HFF-Myc (cell line): ENCODE results near the gene TCEA2.
A peak's percentile ranks its signal among the peaks of the same experiment; 100 is the strongest.

Experiments
- DNase-seq: peaks from one replicate; pipeline ENCODE4 v3.0.0-alpha.2; 2011; ENCODE audit warnings: low read depth; ENCODE audit errors: extremely low read depth
- H3K4me3 ChIP-seq: replicated peaks from 2 replicates; pipeline ENCODE4 v1.5.1; 2011; ENCODE audit warnings: low read depth, mild to moderate bottlenecking, control low read depth, low read length
- TF ChIP-seq, protein P1 (sequence below): IDR thresholded peaks from 2 replicates; pipeline ENCODE4 v1.5.1; 2012; ENCODE audit warnings: mild to moderate bottlenecking, low read depth, low read length, control low read depth; ENCODE audit errors: missing control alignments

The TCEA2 gene

DNA sequence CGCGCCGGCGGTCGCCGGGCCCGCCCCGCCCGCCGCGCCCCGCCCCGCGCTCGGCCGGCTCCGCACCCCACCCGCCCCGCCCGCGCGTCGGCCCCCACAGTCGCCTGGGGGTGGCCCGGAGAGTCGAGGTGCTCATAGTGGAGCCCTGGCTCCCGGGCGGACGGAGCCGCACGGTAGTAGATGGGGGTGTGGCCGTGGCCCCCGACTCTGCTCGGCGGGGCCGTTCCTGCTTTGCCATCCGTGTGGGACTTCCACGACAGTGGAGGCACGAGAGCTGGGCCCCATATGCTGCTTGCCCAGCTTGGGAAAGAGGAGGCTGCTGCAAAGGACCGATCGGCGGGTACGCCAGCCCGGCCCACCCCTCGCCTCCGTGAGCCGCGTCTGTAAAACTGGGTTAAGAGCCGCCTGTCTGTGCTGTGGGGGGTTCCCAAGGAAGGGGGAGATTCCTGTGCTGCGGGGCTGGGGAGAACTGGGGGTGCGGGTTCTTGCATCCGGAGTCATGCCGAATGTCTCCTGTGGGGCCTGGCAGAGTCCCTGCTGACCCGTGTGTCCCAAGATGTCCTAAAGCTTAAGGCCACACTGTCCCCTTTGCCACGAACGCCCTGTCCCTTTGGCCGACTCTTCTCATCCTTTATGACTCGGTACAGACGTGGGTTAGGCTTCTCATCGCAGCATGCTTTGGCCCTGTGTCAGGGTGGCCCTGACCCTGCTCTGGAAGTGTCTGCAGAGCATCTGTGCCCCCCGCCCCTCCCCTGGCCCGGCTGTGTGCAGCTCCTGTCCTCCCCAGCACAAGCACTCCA lies 17.2 kb downstream of the TCEA2 start, which contains the start of gene OPRL1:
Gene OPRL1 (plus strand): TSS at position 70 of the 800 bp plus-strand sequence. CDS start 12,639 bp downstream, outside the sequence.
- TF ChIP-seq, protein P1, sequence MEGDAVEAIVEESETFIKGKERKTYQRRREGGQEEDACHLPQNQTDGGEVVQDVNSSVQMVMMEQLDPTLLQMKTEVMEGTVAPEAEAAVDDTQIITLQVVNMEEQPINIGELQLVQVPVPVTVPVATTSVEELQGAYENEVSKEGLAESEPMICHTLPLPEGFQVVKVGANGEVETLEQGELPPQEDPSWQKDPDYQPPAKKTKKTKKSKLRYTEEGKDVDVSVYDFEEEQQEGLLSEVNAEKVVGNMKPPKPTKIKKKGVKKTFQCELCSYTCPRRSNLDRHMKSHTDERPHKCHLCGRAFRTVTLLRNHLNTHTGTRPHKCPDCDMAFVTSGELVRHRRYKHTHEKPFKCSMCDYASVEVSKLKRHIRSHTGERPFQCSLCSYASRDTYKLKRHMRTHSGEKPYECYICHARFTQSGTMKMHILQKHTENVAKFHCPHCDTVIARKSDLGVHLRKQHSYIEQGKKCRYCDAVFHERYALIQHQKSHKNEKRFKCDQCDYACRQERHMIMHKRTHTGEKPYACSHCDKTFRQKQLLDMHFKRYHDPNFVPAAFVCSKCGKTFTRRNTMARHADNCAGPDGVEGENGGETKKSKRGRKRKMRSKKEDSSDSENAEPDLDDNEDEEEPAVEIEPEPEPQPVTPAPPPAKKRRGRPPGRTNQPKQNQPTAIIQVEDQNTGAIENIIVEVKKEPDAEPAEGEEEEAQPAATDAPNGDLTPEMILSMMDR = no peak
- no peak for DNase-seq
- peak within 1 kb of the TSS; percentile 71 for H3K4me3 ChIP-seq

DNA sequence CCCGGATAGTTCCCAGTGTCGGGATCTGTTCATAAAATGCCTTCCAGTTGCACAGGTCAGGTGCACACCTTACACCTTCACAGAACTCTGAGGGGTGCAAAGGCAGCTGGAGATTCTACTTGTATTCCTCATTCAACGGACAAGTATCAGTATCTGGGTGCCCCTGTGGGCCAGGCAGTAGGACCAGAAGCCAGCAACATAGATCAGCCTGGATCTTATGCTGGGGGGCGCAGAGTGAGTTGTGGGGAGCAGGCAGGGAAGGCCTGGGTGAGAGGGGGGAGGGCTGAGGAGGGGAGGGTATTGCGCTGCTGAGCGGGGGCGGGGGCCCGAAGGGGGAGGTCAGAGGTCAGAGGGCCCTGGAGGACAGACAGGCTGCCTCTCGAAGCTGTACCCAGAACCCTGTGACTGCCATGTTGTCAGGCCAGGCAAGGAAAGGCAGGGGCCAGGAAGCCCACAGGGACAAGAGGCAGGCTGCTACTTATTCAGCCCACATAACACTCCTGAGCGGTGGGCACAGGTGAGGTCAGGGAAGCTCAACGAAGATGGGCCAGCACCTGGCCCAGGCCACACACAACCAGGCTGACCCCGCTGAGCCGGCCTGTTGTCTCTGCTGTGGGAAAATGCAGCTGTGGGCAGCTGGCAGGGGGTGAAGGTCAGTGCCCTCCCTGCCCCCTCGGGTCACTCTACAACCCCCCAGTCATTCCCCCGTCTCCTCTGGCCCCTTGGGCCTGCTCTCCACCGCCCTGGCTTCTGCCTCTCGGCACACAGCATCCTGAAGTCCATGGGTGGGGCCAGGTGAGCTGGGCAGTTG lies 18.0 kb downstream of the TCEA2 start:
- DNase-seq = no peak
- TF ChIP-seq, protein P1 = no peak
- H3K4me3 ChIP-seq = no peak overlapping the region

DNA sequence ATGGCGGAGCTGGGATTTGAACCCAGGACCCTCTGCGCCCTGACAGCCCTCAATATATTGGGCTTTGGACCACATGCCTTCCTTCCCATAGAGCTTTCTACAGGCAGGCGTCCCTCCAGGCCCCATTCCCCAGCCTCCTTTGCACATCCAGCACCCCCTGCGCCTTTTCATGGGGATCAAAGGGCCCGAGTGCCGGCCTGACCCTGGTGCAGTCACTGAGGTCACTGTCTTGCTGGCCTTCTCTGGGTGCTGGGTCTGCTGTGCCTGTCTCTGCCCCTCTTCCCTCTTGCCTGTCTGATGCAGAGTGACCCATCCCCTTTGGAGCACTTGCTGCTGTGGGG lies 18.6 kb downstream of the TCEA2 start:
- no peak overlapping the region for H3K4me3 ChIP-seq
- TF ChIP-seq, protein P1 = no peak
- DNase-seq = no peak

DNA sequence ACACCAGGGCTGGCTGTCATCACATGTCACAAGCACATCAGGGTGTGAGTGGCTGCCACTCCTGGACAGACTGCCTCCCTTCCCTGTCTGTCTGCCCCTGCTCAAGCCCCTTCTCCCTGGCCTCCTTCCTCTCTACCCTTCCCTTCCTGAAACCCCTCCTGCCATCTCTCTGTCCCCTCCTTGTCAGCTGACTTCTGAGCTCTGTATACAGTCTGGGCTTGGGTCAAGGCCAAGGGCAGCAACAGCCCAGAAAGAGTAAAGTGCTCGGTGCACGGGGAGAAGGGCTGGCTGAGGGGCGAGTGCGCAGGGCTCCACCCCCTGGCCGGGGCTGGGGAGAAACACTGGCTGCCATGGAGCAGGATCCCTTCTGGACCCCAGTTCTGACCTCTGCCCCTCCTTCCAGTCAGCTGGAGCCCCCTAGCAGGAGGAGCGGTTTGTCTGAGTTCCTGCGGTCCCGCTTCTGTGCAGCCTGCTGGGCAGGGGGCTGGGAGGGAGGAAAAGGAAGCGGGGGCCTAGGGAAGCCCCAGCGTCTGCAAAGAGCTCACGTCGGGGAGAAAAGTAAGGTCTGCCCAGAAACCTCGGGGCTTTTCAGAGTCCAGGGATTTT lies 19.2 kb downstream of the TCEA2 start:
- DNase-seq = no peak
- TF ChIP-seq, protein P1 = no peak
- no peak overlapping the region for H3K4me3 ChIP-seq

DNA sequence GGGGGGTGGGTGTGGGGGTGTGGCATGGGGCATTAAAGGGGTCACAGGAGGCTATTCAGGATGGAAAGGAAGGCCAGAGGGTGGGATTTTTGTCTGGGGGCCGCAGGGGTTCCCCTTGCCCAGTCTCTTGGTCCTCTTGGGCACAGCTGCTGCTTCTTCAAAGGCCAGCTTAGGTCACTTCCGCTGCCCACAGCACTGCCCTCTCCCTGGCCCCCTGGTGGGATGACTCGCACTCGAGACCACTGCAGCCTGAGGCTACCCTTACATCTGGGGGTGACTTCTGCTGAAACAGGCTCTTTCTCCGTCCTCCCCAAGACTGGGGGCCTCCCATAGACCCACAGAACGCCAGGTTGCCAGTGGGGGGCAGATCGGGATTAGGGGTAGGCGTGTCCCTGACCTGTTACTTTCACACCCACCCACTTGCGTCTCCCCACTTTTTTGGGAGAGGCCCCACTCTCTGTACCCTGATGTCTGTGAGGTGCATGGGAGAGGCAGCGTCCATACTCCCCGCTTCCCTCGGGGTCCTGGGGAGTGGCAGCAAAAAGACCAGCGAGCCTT lies 19.9 kb downstream of the TCEA2 start:
- H3K4me3 ChIP-seq = peak overlapping the region; percentile 22
- TF ChIP-seq, protein P1 = no peak
- DNase-seq = no peak

DNA sequence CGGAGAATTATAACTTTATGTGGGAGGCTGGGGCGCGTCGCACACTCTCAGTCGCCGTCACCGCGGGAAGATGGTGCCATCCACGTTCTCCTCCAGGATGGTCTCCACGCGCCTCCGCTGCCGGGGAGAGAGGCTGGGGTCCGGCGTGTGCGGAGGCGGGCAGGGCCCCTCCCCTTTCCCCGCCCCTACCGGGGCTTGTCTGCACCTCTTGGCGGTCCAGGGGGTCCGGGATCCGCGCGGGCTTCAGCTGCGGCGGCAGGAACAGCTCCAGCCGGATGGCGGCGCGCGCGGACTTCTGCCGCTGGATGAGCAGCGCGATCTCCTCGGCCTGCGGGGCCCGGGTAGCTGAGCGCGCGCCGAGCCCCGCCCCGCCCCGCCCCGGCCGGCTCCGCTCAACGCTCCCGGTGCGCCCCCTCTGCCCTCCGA lies 20.4 kb downstream of the TCEA2 start:
- no peak for DNase-seq
- TF ChIP-seq, protein P1 = peak; percentile 46
- H3K4me3 ChIP-seq = peak overlapping the region; percentile 31
